HCT116 (cell line): Measurements from ENCODE around the gene SPATA45. TPM values are rescaled to one million over a fixed set of nuclear protein-coding genes. Genes with fewer than 3 reads are reported as not detected.

ENCODE experiments used
- ATAC-seq: fragments of 200-7000 bp; cut with Tn5 transposase; 2 replicates; pipeline ENCODE4 v1.9.1; 2020; ENCODE audit warnings: mild to moderate bottlenecking, moderate library complexity
- Bru-seq: library from RNA; stranded (reverse); fragments of 400-500 nt; gene quantifications from one replicate; lab custom pipeline; 2021; lab: Mats Ljungman, UMichigan
- BruChase-seq, 2 experiments: library from RNA; stranded (reverse); fragments of 400-500 nt; gene quantifications; one replicate each; lab custom pipeline; 2021; lab: Mats Ljungman, UMichigan
- BruUV-seq: library from RNA; stranded (reverse); fragments of 400-500 nt; replicated peaks from 2 replicates; lab custom pipeline; 2021; lab: Mats Ljungman, UMichigan
- CTCF ChIA-PET: fragments of 300-600 bp; sonication (Branson Sonifier 250); formaldehyde crosslinking; loops from one replicate; lab custom pipeline; 2021; ENCODE audit warnings: antibody characterized with exemption; lab: Charles Lee
- POLR2A ChIA-PET: fragments of 300-600, 350-600 bp; sonication (Branson Sonifier 250); formaldehyde crosslinking; loops from one replicate; lab custom pipeline; 2021; ENCODE audit warnings: antibody characterized with exemption; lab: Charles Lee
- RAD21 ChIA-PET, 2 experiments: fragments of 300-600 bp; sonication (Branson Sonifier 250); formaldehyde crosslinking; loops; one replicate each; lab custom pipeline; 2023; ENCODE audit warnings: low total read pairs in 2 of 2; ENCODE audit not compliant: uncharacterized antibody in 2 of 2, unreplicated experiment in 2 of 2, low non-redundant PET in 1 of 2; lab: Charles Lee
- DNase-seq: peaks from one replicate; pipeline ENCODE4 v3.0.0-alpha.2; 2010; ENCODE audit warnings: low read depth, low spot score
- H2AFZ ChIP-seq: fragments of 200-600 bp; shearing (Covaris generic), sonication (generic); 2 replicates; pipeline ENCODE4 v1.6.1; 2017; ENCODE audit warnings: low read depth, mixed run types, mixed read lengths, antibody characterized with exemption, low read length; ENCODE audit not compliant: poor library complexity, severe bottlenecking
- H3K27ac ChIP-seq: 2 replicates; pipeline ENCODE4 v1.5.1; 2012; ENCODE audit warnings: low read depth, low read length
- H3K27me3 ChIP-seq: fragments of 200-600 bp; sonication (generic); 2 replicates; pipeline ENCODE4 v1.6.1; 2016; ENCODE audit warnings: mixed run types, low read length, mixed read lengths; ENCODE audit not compliant: insufficient read depth
- H3K36me3 ChIP-seq, 2 experiments: fragments of 200-500 bp in 1 of 2; fragments of 200-600 bp in 1 of 2; sonication (Bioruptor generic) in 1 of 2; sonication (generic) in 1 of 2; 2 replicates each; pipeline versions ENCODE4 v1.5.1 to v1.6.1; 2014 to 2016; ENCODE audit warnings: low read length in 2 of 2, inconsistent platforms in 1 of 2, mixed read lengths in 1 of 2, mixed run types in 1 of 2; ENCODE audit not compliant: insufficient read depth in 2 of 2, control insufficient read depth in 1 of 2
- H3K4me1 ChIP-seq, 2 experiments: fragments of 200-600 bp in 1 of 2; sonication (generic) in 1 of 2; 2 replicates each; pipeline versions ENCODE4 v1.5.1 to v1.6.1; 2012 to 2017; ENCODE audit warnings: low read length in 2 of 2, inconsistent platforms in 1 of 2, mild to moderate bottlenecking in 1 of 2, mixed read lengths in 1 of 2, mixed run types in 1 of 2, moderate library complexity in 1 of 2; ENCODE audit not compliant: insufficient read depth in 2 of 2, control insufficient read depth in 1 of 2
- H3K4me2 ChIP-seq: fragments of 200-600 bp; sonication (generic); 2 replicates; pipeline ENCODE4 v1.6.1; 2017; ENCODE audit warnings: mixed run types, low read length, mixed read lengths
- H3K4me3 ChIP-seq, 2 experiments: fragments of 200-600 bp in 1 of 2; sonication (generic) in 1 of 2; replicated peaks in 1 of 2; 2 replicates each; pipeline ENCODE4 v1.5.1; 2011 to 2016; ENCODE audit warnings: low read length in 2 of 2, control low read depth in 1 of 2, low read depth in 1 of 2, mild to moderate bottlenecking in 1 of 2, mixed read lengths in 1 of 2, mixed run types in 1 of 2
- H3K79me2 ChIP-seq: fragments of 200-600 bp; sonication (generic); 2 replicates; pipeline ENCODE4 v1.6.1; 2017; ENCODE audit warnings: mild to moderate bottlenecking, mixed run types, low read length, moderate library complexity, mixed read lengths; ENCODE audit not compliant: insufficient read depth
- H3K9ac ChIP-seq: fragments of 200-600 bp; sonication (generic); 2 replicates; pipeline ENCODE4 v1.6.1; 2016; ENCODE audit warnings: low read length, mixed read lengths
- H3K9me2 ChIP-seq: fragments of 200-600 bp; sonication (generic), shearing (Covaris generic); 2 replicates; pipeline ENCODE4 v1.6.1; 2017; ENCODE audit warnings: mixed run types, mild to moderate bottlenecking, moderate library complexity; ENCODE audit not compliant: insufficient read depth
- H3K9me3 ChIP-seq, 2 experiments: fragments of 200-500 bp in 1 of 2; fragments of 200-600 bp in 1 of 2; sonication (Bioruptor generic) in 1 of 2; sonication (generic) in 1 of 2; 2 replicates each; pipeline ENCODE4 v1.6.1; 2014 to 2017; ENCODE audit warnings: low read length in 2 of 2, mixed read lengths in 2 of 2, inconsistent platforms in 1 of 2, low read depth in 1 of 2, mild to moderate bottlenecking in 1 of 2, mixed run types in 1 of 2, moderate library complexity in 1 of 2; ENCODE audit not compliant: control insufficient read depth in 1 of 2, insufficient read depth in 1 of 2
- H4K20me1 ChIP-seq: fragments of 200-600 bp; sonication (generic), shearing (Covaris generic); 2 replicates; pipeline ENCODE4 v1.6.1; 2017; ENCODE audit warnings: mixed run types, mild to moderate bottlenecking, moderate library complexity; ENCODE audit not compliant: insufficient read depth
- ATF3 ChIP-seq: IDR thresholded peaks from 2 replicates; pipeline ENCODE4 v1.6.1; 2012
- CEBPB ChIP-seq: IDR thresholded peaks from 2 replicates; pipeline ENCODE4 v1.6.1; 2012; ENCODE audit warnings: low read depth
- EGR1 ChIP-seq: IDR thresholded peaks from 2 replicates; pipeline ENCODE4 v1.6.1; 2012; ENCODE audit warnings: low read depth
- FOSL1 ChIP-seq: IDR thresholded peaks from 2 replicates; pipeline ENCODE4 v1.6.1; 2012; ENCODE audit warnings: low read depth
- SIN3A ChIP-seq: IDR thresholded peaks from 2 replicates; pipeline ENCODE4 v1.6.1; 2012; ENCODE audit warnings: low read depth
- YY1 ChIP-seq: IDR thresholded peaks from 2 replicates; pipeline ENCODE4 v1.6.1; 2011; ENCODE audit warnings: low read length, low read depth, moderate library complexity, mild to moderate bottlenecking; ENCODE audit not compliant: insufficient replicate concordance; ENCODE audit errors: extremely low read depth
- intact Hi-C: fragments of 100-400 bp; cut with micrococcal nuclease; formaldehyde crosslinking; loops from 2 replicates; pipeline ENCODE4 v1.10.0; 2022
- long read RNA-seq: library from polyadenylated mRNA; unstranded; transcript quantifications from one replicate; pipeline ENCODE4 v2.0.0, GENCODE V29; 2021; ENCODE audit not compliant: unreplicated experiment
- polyA plus RNA-seq: library from polyadenylated mRNA; unstranded; fragments of >200 nt; gene quantifications from 2 replicates; pipeline ENCODE4 v1.2.1, GENCODE V29; 2012; ENCODE audit warnings: missing spikeins
- total RNA-seq: library from RNA; stranded (reverse); gene quantifications from one replicate; pipeline ENCODE4 v1.2.1, GENCODE V29; 2021; ENCODE audit not compliant: unreplicated experiment
- TF ChIP-seq, protein P1 (sequence below), 3 experiments: fragments of 200-600 bp in 1 of 3; sonication (generic) in 1 of 3; IDR thresholded peaks in 2 of 3; conservative IDR thresholded peaks in 1 of 3; 2 replicates each; pipeline ENCODE4 v1.5.1; 2012 to 2017; ENCODE audit warnings: low read depth in 2 of 3, low read length in 2 of 3, antibody characterized with exemption in 1 of 3, borderline replicate concordance in 1 of 3, control low read depth in 1 of 3, mild to moderate bottlenecking in 1 of 3, mixed read lengths in 1 of 3, mixed run types in 1 of 3, moderate library complexity in 1 of 3; ENCODE audit not compliant: insufficient read depth in 1 of 3

The SPATA45 gene
- not detected for total RNA-seq
- polyA plus RNA-seq: not detected in 2 replicates
- percentile 22 among the genes with signal in this experiment for Bru-seq, nascent RNA
- BruChase-seq, experiment 1, labeled RNA remaining after a 6-hour chase: percentile 21 among the genes with signal in this experiment
- percentile 19 among the genes with signal in this experiment for BruChase-seq, experiment 2, labeled RNA remaining after a 2-hour chase
- long read RNA-seq: 0 reads

- Histone ChIP-seq H3K9ac (no peak within 1 kb of the TSS), H3K27ac (no peak within 1 kb of the TSS), H3K9me3 (peaks cover 0 to 7% of the 10 kb centered on the region in 2 experiments; a peak in 2 of 4 replicates), H3K4me2 (no peak within 1 kb of the TSS), H3K79me2 (no peaks in the 10 kb centered on the region), H4K20me1 (no peaks in the 10 kb centered on the region), H3K9me2 (no peaks in the 10 kb centered on the region), H3K4me1 (no peaks in the 10 kb centered on the region), H2AFZ (no peak within 1 kb of the TSS), H3K4me3 (no peak within 1 kb of the TSS), H3K36me3 (no peaks in the 10 kb centered on the region), H3K27me3 (no peaks in the 10 kb centered on the region)
- DNase-seq (no peak), ATAC-seq (no peak)
- intact Hi-C loops: no loop called here
- POLR2A ChIA-PET: interaction anchor here (1.9 kb wide), 1 partner anchor 10 kb away, joined by 9 read pairs; the partner anchor contains the start of gene FLVCR1
- CTCF ChIA-PET: no interaction called here
- RAD21 ChIA-PET: no interaction called here
- TF ChIP-seq ATF3 (no peak), SIN3A (no peak), FOSL1 (no peak), CEBPB (no peak), EGR1 (no peak), YY1 (no peak)
- TF ChIP-seq, protein P1, sequence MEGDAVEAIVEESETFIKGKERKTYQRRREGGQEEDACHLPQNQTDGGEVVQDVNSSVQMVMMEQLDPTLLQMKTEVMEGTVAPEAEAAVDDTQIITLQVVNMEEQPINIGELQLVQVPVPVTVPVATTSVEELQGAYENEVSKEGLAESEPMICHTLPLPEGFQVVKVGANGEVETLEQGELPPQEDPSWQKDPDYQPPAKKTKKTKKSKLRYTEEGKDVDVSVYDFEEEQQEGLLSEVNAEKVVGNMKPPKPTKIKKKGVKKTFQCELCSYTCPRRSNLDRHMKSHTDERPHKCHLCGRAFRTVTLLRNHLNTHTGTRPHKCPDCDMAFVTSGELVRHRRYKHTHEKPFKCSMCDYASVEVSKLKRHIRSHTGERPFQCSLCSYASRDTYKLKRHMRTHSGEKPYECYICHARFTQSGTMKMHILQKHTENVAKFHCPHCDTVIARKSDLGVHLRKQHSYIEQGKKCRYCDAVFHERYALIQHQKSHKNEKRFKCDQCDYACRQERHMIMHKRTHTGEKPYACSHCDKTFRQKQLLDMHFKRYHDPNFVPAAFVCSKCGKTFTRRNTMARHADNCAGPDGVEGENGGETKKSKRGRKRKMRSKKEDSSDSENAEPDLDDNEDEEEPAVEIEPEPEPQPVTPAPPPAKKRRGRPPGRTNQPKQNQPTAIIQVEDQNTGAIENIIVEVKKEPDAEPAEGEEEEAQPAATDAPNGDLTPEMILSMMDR (IDR thresholded peaks at IDR 0.05 in 2 of 3, conservative IDR thresholded peaks at IDR 0.05 in 1 of 3; ENCODE audit: borderline replicate concordance in 1 of 3, insufficient read depth in 1 of 3, low read depth in 2 of 3, low read length in 2 of 3): no peak
- no TSS peak for BruUV-seq
These were observed at the start of gene SPATA45 for GRCh38 chr1:212847549-212847948. TSS of gene SPATA45 (minus strand) at chr1:212847649. CDS start at chr1:212836149, 11,500 bp downstream.
